Adrenal gland (tissue), 5 donors: Measurements from ENCODE around the gene ZNF672.

Source experiments
- POLR2A ChIP-seq, 2 donors: fragments of 450-650 bp; IDR thresholded peaks; one replicate each; pipeline ENCODE4 v1.6.1; 2017; ENCODE audit warnings: antibody characterized with exemption in 2 of 2, mild to moderate bottlenecking in 2 of 2, moderate library complexity in 1 of 2
- TF ChIP-seq, protein P1 (sequence below), 6 experiments: fragments of 450-650 bp in 4 of 6; fragments of 200-600 bp in 2 of 6; sonication (generic) in 1 of 6; IDR thresholded peaks; 1 replicate in 5 of 6; 2 replicates in 1 of 6; pipeline versions ENCODE4 v1.5.1 to v1.8.0; 2016 to 2021; ENCODE audit warnings: antibody characterized with exemption in 6 of 6, mild to moderate bottlenecking in 2 of 6, moderate library complexity in 1 of 6
- donor health status: DM: no; HTN: no; CAD: no.

DNA sequence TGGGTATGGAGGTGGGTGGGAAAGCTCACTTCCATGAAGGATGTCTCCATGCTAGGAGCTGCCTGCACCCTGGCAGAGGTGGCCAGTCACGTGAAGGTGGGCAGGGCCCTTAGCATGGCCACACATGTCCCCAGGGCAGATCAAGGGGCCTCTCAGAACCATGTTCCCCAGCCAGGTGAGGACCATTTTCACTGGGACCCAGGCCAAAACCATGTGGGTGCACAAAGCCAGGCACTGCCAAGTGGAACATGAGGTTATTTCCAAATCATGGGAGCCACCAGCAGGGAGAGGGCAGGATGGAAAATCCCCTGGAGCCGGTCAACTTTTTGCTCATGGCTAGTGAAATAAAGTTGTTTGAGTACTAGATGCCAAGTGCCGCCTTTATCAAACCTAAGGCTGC is 11.1 kb downstream of the ZNF672 start:
- TF ChIP-seq POLR2A (IDR thresholded peaks at IDR 0.05): no peak
- TF ChIP-seq, protein P1, sequence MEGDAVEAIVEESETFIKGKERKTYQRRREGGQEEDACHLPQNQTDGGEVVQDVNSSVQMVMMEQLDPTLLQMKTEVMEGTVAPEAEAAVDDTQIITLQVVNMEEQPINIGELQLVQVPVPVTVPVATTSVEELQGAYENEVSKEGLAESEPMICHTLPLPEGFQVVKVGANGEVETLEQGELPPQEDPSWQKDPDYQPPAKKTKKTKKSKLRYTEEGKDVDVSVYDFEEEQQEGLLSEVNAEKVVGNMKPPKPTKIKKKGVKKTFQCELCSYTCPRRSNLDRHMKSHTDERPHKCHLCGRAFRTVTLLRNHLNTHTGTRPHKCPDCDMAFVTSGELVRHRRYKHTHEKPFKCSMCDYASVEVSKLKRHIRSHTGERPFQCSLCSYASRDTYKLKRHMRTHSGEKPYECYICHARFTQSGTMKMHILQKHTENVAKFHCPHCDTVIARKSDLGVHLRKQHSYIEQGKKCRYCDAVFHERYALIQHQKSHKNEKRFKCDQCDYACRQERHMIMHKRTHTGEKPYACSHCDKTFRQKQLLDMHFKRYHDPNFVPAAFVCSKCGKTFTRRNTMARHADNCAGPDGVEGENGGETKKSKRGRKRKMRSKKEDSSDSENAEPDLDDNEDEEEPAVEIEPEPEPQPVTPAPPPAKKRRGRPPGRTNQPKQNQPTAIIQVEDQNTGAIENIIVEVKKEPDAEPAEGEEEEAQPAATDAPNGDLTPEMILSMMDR (IDR thresholded peaks at IDR 0.05): no peak
